Renal cortex interstitium (tissue), 11 donors: ENCODE results near the gene ODF2. TPM values are rescaled to one million over a fixed set of nuclear protein-coding genes. Genes with fewer than 3 reads are reported as not detected.
"Not testable (repeated sequence)": the region's sequence is repeated elsewhere in the genome, so short reads cannot be mapped to it uniquely, and the experiment has no call there.

Experiments
- DNase-seq, 11 donors: peaks; one replicate each; pipeline ENCODE4 v3.0.0-alpha.2; 2013; ENCODE audit warnings: low read depth in 9 of 11, low spot score in 4 of 11; ENCODE audit errors: extremely low read depth in 1 of 11
- polyA plus RNA-seq, 3 donors: library from polyadenylated mRNA; unstranded; fragments of 120-200 nt; gene quantifications; one replicate each; pipeline ENCODE4 v1.2.1, GENCODE V29; 2013; ENCODE audit not compliant: insufficient read length in 3 of 3

ODF2 gene
- polyA plus RNA-seq, 3 donors = 46.9 to 51.8 (median 49.9) TPM

DNA sequence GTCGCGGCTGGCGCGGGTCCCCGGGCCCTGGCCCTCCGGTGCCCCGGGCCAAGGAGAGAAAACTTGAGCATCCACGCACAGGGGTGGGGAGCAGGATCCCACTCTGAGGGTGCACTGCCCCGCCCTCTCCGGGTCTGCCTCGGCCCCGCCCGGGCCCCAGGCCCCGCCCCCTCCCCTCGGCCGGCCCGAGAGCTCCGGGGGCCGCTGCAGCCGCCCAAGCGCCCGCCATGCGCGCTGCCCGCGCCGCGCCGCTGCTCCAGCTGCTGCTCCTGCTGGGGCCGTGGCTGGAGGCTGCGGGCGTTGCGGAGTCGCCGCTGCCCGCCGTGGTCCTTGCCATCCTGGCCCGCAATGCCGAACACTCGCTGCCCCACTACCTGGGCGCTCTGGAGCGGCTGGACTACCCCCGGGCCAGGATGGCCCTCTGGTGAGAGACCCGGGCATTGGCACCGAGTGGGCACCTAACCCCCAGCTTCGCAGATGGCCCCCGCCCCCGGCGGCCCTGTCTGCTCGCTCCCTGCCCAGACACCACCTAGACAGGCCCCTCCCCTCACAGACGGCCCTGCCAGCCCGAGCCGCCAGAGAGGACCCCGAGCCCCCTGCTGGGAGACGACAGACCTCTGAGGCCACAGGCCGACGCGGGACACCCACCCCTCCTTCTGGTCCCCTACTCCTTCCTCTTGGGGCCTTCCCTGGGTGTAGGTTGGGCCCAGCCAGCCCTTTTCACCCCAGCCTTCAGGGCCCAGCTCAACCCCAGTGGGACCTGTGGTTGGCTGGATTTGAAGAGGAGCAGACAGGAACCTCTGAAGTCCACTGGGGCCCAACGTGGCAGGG, 34.9 kb upstream of the ODF2 start, which contains the start of gene CERCAM:
CERCAM (plus strand) TSS at position 207 of the 831 bp plus-strand sequence; CDS start at position 228, 21 bp downstream.
- DNase-seq = peak in 5 of 11 donors; percentile 43 to 63 (median 57)

DNA sequence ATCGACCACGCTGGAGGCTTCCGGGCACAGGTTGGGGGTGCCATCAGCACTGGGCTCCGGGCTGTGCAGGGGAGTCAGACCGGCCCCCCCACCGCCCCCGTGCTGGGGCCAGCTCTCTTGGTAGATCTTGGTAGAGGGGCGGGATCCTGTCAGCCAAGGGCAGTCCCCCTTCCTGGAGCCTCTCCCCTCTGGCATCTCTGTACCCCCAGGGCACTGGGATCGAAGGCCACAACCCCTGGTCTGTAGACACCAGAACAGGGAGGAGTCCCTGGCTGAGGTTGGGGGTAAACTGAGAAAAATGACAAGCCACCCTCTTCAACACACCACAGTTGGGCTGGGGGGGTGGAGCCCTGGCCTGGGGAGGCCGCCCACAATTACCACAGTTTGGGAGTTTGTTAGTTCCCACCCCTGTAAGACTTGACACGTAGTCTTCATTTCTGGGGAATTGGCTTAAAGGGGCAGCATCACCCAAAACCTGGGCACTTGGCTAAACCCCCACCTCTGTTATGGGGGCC, 34.3 kb upstream of the ODF2 start:
- DNase-seq = no peak

DNA sequence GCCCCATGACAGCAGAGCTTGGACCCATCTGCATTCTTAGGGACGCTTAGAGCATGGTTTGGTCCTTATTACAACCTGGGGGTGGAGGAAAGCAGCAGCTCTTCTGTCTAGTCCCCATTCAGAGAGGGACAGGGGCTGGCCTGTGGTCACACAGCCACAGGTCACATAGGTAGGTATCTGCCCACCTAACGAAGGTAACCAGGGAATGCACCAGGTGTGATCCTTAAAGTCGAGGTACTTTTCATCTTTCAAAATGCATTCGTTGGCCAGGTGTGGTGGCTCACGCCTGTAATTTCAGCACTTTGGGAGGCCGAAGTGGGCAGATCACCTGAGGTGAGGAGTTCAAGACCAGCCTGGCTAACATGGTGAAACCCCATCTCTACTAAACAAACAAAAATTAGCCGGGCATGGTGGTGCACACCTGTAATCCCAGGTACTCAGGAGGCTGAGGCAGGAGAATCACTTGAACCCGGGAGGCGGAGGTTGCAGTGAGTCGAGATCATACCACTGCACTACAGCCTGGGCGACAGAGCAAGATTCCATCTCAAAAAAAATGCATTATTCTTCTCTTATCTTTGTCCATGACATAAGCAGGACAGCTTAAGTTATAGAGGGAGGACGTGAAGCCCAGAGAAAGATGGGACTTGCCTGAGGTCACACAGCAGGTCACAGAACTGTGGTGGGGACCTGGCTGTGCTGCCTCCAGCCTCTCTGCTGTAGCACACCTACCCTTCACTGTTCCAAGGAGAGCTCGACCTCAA, 33.6 kb upstream of the ODF2 start:
- DNase-seq = not testable (repeated sequence)

DNA sequence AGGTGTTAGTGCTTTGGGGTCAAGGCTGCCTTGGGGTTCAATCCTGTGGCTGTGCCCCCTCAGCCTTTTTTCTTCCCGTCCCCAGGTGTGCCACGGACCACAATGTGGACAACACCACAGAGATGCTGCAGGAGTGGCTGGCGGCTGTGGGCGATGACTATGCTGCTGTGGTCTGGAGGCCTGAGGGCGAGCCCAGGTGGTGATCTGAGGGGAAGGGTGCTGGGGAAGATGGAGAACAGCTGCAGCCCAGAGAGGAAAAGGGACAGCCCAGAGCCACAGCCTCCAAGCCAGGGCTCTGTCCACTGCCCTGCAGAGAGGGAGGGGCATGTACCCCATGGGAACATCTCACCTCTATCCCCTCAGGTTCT, 33.0 kb upstream of the ODF2 start:
- DNase-seq = no peak

DNA sequence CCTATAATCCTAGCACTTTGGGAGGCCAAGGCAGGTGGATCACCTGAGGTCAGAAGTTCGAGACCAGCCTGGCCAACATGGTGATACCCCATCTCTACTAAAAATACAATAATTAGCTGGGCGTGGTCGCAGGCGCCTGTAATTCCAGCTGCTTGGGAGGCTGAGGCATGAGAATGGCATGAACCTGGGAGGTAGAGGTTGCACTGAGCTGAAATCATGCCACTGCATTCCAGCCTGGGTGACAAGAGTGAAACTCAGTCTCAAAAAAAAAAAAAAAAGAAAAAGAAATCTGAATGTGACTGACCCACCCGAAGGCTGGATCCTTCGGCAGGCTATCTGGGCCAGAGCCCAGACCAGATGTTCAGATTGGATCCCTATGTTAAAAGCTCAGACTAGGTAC, 32.5 kb upstream of the ODF2 start:
- DNase-seq = not testable (repeated sequence)

DNA sequence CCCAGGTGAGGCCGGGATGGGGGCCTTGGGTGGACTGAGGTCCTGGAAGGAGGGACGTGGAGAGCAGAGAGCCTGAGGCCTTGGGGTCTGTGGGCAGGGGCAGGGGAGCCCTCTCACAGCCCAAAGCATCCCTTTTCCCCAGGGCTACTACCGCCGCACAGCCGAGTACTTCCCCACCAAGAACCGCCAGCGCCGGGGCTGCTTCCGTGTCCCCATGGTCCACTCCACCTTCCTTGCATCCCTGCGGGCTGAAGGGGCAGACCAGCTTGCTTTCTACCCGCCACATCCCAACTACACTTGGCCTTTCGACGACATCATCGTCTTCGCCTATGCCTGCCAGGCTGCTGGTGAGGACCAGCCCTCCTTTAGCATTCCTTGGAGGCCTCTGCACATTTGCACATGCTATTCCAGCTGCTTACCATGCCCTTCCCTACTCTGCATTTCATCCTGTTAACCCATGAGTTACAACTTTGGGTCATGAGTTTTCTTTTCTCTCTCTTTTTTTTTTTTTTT, 31.5 kb upstream of the ODF2 start:
- DNase-seq = no peak

DNA sequence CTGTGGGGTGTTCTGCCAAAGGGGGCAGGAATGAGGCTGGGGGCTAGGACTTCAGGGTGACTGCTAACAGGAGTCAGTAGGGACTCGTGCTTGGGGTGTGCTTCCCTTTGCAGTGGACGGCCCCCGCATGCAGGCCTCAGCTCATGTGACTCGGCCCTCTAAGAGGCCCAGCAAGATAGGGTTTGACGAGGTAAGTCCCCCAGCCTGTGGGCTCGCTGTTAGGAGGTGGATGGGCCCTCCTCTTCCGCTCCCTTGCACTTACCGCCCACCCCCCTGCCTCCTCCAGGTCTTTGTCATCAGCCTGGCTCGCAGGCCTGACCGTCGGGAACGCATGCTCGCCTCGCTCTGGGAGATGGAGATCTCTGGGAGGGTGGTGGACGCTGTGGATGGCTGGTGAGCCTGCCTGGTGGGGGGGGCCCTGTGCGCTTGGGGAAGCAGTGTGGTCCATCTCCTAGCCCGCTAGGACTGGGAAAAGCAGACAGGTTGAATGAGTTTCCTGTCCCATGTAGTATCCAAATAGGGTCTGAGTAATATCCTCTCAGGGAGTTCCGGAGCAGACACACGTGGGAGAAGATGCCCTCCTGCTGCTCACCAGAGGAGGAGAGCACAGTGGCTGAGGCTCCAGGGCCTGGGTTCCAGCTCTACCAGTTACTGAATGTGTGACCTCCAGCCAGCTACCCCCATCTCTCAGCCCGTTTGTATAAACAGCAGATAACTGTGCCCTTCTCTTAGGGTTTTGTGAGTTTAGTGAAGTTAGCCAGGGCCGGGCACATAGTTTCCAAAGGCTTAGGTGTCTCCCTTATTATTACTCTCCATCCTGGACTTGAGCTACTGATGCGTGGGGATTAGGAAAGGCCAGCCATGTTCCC, 26.9 kb upstream of the ODF2 start:
- no peak for DNase-seq

DNA sequence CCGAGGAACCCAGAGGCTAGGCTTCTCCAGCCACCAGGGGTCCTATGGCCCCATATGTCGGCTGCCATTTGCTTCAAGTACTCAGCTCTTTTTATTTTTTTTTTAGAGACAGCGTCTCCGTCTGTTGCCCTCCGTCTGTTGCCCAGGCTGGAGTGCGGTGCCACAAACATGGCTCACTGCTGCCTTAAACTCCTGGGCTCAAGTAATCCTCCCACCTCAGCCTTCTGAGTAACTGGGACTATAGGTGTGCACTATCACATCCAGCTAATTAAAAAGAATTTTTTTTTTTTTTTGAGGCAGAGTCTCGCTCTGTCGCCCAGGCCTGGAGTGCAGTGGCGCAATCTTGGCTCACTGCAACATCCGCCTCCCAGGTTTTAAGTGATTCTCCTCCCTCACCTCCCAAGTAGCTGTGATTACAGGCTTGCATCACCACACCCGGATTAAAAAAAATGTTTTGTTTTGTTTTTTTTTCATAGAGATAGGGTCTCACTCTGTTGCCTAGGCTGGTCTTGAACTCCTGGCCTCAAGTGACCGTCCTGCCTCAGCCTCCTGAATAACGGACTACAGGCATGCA, 26.2 kb upstream of the ODF2 start:
- DNase-seq = no peak

DNA sequence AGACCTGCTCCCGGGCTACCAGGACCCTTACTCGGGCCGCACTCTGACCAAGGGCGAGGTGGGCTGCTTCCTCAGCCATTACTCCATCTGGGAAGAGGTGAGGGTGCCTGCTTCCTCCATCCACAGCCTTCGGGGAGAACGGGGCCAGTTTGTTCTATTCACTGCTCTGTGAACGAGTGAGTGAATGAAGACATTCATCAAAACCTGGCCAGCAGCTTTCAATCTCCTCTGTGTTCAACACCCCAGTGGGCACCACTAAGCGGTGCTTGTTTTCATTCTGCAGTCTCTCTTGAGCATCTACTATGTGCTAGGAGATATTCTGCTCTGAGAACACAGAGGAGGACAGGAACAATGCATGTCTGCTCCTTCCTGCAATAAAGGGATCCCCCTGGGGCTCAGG, 24.6 kb upstream of the ODF2 start:
- no peak for DNase-seq

DNA sequence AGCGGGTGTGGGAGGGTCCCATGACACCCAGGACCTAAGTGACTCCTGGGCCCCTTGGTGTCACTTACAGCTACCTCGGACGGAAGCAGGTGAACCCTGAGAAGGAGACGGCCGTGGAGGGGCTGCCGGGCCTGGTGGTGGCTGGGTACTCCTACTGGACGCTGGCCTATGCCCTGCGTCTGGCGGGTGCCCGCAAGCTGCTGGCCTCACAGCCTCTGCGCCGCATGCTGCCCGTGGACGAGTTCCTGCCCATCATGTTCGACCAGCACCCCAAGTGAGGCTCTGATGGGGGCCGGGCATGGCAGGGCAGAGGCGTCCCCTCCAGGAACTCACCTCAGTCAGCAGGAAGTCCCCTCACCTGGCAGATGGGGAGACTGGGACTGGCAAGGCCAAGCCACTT, 21.5 kb upstream of the ODF2 start:
- DNase-seq = no peak

DNA sequence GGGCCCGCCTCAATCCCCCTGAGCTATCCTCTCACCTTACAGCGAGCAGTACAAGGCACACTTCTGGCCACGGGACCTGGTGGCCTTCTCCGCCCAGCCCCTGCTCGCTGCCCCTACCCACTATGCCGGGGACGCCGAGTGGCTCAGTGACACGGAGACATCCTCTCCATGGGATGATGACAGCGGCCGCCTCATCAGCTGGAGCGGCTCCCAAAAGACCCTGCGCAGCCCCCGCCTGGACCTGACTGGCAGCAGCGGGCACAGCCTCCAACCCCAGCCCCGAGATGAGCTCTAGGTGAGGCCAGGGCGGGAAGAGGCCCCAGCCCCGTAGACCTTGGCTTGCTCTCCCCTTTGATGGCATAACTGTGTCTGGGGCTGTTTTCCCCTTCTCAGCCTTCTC, 20.2 kb upstream of the ODF2 start:
- no peak for DNase-seq

DNA sequence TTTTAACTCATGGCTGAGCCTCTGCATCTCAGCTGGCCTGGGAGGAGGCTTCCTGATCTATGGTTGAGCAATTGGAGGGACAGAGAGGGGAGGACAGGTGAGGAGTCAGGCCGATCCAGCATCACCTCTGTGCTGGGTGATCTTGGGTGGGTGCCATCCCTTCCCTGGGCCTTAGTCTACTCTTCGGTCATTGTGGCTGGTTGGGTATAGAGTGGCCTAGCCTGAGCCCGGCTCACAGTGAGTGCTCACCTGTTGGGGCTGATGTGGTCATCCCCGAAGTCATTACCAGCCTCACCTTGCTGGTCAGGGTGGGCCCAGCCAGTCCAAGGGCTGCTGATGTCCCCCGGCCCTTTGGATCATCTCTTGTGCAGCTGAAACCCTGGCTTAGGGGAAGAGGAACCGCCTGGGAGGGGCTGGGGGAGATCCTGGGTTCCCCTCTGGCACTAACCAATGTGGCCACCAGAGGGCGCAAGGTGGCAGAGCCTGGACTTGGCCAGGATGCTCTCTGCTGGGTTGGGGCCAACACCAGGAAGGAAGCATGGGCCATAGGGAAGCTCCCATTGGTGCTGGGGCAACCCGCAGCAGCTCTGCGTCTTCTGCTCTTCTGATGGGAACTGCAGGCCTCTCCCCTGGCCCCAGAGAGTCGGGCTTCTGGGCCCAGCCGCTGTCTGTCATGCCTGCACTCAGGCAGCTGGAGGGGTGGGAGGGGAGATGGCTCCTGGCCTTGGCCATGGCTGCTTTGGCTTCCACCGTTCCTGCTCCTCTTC, 17.3 kb upstream of the ODF2 start:
- peak in 5 of 11 donors; percentile 50 to 66 (median 58) for DNase-seq

DNA sequence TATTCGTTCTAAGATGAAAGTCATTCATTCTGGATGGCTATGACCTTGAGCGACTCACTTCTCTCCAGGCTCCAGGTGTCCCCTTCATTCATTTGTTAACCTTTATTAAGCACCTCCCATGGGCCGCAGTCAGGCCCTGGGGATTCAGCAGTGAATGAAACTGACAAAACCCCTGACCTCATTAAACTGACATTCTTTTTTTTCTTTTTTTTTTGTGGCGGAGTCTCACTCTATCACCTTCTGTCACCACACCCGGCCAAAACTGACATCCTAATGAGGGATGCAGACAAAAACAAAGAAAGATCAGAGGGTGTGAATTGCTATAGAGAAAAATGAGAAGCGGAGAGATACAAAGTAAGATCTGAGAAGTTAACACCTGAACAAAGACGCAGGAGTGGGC, 16.5 kb upstream of the ODF2 start:
- DNase-seq = no peak

DNA sequence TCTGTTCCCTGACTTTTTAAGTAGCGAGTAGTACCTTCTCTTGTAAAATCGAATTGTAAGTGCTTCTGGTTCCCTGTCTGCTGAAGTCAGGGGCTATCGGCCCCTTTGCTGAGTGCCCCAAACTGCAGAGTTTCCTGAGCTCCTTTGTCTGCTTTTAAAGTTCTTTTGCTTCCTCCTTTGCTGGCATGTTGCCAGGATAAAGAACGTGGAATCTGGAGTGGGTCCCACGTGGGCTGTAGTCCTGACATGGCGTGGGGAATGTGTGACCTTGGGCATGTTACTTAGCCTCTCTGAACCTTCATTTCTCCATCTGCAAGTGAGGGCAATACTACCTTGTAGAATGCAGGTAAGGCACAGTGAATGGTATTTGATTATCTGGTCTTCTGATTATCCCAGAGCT, 13.7 kb upstream of the ODF2 start:
- DNase-seq = no peak

DNA sequence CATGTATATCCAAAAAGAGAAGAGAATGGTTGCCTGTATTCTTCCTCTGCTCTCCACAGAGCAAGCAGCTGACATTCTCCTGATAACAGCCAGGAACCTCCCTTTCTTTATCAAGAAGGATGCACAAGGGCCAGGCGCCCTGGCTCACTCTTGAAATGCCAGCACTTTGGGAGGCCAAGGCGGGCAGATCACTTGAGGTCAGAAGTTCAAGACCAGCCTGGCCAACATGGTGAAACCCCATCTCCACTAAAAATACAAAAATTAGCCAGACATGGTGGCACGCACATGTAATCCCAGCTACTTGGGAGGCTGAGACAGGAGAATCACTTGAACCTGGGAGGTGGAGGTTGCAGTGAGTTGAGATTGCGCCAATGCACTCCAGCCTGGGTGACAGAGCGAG, 9.3 kb upstream of the ODF2 start:
- not testable (repeated sequence) for DNase-seq

DNA sequence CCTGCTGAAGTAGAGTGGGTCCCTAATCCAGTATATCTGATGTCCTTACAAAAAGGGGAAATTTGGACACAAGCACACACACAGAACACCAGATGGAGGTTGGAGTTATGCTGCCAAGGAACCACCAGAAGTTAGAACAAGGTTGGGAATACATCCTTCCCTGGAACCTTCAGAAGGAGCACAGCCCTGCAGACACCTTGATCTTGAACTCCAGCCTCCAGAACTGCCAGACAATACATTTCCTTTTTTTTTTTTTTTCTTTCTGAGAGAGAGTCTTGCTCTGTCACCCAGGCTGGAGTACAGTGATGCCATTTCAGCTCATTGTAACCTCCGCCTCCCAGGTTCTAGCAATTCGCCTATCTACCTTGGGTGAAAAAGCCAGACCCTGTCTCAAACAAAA, 7.1 kb upstream of the ODF2 start:
- DNase-seq = no peak

DNA sequence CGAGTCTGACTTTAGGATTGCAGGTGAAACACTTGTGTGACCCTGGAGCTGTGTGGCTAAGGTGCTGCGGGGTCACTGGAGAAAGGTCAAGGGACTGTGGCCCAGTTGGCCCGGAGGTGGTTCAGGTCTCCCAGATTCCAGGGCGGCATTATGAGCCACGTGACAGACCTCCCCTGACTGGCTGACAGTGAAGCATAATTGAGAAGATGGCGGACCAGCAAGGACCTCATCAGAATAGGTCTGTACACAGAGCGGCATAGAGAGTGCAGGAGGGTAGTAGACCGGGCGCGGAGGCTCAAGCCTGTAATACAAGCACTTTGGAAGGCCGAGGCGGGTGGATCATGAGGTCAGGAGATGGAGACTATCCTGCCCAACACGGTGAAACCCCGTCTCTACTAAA, 815 bp upstream of the ODF2 start:
- no peak for DNase-seq

DNA sequence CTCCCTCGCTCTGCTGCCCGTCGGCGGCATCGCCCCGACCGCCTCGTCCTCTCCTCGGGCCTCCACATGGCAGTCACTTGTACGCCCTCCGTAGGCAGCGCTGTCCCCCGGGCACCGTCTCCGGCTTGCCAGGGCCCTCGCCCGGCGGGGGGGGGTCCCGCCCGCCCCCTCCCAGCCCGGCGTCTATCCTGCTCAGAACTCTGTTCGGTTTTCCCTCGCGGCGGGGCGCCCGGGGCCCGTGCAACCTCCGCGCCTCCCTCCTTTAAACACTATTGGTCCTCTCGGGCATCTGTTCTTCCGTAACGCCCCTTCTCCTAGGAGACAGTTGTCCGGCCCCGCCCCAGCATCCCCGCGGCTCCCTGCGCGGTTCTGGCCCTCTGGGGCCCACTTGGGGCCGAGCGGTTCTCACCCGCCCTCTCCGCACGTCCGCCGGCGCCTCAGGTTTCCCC, 831 bp downstream of the ODF2 start:
- peak in 7 of 11 donors; percentile 17 to 39 (median 26) for DNase-seq
